Smooth muscle cell of the brain vasculature (primary cell): ENCODE data around the gene SPACA7.
A peak's percentile ranks its signal among the peaks of the same experiment; 100 is the strongest.
"Not testable (repeated sequence)": the region's sequence is repeated elsewhere in the genome, so short reads cannot be mapped to it uniquely, and the experiment has no call there.

Experiments used
- DNase-seq: peaks from one replicate; pipeline ENCODE4 v3.0.0-alpha.2; 2012; ENCODE audit warnings: low read depth, low spot score

SPACA7 gene

DNA sequence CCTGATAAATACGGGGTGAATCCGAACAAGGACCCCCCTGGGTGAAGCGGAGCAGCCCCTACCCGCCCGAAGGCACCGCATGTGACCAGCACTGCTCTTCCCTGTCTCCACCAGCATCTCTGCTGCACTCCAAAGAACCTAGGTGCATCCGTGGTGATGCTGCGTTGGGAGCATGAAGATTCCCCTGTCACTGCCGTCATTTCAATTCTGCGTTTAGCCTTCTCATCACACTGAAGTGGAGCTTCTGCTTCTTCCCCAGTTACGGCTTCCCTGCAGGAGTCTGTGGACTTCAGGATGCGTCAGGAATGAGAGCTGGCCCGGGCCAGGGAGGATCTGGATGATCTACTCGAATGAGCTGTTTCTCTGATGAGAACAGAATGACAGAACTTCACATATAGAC is 47.9 kb downstream of the SPACA7 start:
- DNase-seq, result no peak

DNA sequence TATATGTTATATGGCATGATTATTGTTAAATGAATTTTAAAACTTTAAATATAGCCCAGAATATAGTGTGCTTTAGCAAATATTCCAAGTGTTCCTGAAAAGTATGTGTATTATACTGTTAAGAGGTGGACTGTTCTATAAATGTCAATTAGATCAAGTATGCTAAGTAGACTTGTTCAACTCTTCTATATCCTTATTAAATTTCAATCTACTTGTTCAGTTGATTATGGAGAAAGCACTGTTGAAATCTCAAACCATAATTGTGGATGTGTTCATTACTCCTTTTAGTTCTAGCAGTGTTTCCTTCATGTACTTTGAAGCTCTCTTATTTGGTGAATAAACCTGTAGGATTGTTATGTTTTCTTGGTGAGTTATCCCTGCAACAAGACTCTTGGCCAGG is 52.5 kb downstream of the SPACA7 start:
- no peak for DNase-seq

DNA sequence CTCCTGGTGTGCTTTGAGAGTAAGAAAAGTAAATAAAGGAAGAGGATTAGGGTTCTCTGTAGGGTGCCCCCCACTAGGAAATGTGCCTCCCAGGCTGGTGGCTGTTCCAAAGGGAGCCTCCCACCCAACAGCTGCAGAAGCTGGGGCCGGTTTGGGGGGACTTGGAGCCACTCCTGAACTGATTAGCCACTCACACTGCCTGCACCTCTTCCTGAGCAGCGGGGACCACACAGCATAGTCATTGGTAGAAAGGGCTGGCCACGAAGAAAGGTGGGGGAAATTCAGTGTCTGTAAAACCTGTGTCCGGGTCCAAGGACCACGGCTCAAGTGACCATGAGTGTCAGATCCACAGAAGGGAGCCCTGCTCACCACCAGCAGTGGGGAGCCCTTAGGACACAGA is 55.6 kb downstream of the SPACA7 start:
- no peak for DNase-seq

DNA sequence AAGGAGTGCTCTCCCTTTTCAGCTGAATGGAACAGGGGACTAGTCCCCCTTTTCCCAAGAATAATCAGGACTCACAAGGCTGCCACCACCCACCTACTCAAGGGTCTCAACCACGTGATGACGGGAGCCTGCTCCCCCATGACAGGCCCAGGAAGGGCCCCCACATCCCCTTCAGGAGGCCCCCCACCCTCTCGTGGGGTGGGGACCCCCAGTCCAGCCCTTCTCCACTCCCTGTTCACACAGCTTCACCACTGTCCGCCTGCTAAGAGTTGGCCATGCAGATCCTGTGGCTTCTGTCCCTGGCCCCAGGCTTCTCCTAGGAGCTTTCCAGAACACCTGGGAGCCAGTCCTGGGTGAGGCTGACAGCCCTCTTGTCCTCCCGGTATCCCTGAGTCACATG is 56.6 kb downstream of the SPACA7 start:
- not testable (repeated sequence) for DNase-seq

DNA sequence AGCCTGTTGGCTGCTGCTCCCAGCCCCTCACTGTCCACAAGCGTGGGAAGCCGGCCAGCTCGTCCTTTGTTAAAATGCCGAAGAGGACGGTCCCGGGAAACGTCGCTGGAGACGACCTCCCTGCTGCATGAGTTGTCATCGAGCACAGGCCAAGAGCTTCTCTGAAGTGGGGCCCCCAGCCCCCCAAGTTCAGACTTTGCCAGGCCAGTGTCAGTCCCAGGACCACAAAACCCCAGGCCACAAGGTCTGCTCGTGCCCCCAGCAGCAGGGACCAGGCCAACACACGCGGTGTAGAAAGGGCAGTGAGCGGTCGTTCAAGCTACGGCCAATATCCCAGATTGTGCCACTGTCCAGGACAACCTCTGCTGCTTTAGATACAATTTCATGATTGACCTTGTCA is 57.4 kb downstream of the SPACA7 start:
- DNase-seq, result not testable (repeated sequence)

DNA sequence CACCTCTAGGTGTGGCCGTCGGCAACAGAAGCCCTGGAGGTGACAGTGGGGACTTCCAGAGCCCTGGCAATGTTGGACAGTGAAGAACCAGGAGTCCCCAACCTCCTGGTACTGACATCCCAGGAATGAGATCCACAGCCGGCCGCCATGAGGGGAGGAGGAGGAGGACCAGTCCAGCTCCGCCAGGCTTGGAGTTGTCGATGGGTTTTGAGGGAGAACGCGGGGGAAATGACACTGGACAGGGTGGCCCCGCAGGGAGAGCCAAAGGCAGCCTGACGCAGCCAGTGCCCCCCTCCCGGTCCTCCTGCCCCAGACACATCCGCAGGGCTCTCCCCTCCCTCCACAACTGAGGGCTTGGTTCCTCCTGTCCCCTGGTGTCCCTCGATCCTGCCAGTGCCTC is 57.9 kb downstream of the SPACA7 start:
- DNase-seq, result no peak

DNA sequence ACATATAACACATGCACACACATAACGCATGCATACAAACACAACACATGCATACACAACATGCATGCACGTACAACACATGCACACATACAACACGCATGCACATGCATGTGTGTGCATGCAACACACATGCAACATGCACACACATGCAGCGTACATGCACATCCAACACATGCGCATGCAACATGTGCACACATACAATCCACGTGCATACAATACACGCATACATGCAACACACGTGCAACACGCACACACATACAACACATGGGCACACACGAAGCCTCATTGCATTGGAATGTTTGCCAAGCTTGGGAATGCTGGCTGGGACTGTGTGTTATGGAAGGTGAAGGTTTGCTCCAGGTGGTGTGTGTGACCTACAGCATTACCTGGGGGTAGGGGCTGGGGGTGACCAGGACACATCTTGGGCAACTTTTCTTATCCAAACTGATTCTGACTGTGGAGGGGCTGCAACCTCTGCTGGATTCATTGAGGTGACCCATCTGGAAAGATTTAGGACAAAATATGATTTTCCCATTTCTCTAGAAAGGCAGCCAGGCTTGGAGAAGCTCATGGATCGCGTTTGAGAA is 58.9 kb downstream of the SPACA7 start:
- DNase-seq, result no peak

DNA sequence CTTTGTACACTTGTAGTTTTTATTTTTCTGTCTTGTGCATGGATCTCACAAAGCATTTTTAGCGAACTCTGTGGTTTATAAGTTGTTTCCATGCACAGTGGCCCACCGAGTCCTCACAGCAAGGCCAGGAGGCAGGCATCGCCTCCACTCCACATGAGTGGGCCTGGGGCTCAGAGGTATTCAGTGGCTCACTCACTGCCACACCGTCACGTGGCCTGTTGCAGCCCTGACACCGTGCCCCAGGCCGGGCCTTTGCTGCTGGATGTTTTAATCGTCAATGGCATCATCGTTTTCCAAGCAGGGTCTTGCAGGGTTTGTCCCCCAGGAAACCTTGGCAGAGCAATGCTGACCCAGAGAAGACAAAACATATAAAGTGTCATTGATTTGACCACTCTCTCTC is 59.8 kb downstream of the SPACA7 start:
- DNase-seq, result no peak

DNA sequence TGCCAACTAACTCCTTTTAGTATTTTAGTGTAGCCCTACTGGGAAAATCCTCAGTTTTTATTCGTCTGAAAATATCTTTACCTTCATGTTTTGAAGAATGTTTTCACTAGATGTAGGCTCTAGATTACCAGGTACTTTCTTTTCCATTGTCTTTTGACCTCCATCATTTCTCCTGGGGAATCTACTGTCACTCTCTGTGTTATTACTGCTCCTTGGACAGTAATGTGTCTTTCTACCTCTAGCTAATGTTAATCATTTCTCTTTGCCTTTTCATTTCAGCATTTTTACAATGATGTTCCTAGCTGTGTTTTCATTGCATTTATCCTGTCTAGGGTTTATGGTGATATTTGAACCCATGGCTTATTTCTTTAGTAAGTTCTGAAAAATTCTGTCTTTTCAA is 61.9 kb downstream of the SPACA7 start:
- no peak for DNase-seq

DNA sequence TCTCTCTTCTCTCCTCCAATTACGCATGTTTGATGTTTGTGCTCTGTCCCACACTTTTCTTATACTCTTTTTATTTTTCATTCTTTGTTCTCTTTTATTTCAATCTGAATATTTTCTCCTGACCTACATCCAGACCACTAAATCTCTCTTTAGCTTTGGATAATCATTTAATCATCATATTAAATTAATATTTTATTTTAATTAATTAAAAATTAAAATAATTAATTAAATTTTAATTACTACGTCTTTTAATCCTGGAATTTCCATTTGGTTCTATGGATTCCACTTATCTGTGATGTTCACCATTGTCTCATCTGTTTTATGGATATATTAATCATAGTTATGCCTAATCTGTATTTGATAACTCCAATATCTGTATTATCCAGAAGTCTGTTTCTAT is 62.4 kb downstream of the SPACA7 start:
- DNase-seq, result no peak

DNA sequence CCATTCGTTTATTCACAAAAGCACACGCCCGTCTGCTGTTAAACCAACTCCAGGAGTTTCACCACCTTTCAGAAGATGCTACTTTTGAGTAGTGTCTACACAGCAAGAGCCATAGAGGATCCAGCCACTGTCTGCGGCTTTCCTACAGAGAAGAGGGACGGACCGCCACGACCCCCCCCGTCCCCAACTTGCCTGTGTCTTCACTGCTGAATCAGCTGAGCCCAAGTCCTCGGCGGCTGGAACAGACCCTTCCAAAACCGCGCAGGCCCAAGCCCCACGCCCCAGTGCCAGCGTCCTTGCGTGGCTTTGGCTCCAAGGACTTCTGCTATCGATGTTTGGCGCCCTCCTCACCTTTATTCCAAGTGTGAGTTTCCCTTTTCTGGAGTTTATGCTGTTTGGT is 65.1 kb downstream of the SPACA7 start:
- DNase-seq, result no peak

DNA sequence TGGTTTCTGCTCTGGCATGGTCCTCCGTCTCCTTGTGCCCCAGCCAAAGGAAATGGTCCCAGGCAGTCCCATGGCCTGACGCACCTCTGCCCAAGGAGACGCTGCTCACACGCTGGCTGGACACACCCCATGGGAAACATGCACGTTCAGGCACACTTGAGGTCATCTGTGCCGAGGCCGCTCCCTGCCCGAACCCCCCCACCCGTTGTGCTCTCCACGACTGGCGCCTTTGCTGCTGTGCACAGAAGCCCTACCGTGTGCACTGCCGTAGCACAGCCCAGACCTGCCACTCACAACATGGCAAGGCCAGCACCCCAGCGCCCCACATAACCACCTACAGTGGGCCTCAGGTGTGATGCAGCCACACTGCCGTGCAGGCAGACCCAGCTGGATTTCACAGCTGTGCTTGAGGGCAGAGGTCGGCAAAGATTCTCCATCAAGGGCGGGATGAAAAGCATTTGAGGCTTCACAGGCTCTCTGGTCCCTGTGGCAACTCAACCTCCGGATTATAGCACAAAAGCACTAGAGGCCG is 65.7 kb downstream of the SPACA7 start:
- DNase-seq, result no peak

DNA sequence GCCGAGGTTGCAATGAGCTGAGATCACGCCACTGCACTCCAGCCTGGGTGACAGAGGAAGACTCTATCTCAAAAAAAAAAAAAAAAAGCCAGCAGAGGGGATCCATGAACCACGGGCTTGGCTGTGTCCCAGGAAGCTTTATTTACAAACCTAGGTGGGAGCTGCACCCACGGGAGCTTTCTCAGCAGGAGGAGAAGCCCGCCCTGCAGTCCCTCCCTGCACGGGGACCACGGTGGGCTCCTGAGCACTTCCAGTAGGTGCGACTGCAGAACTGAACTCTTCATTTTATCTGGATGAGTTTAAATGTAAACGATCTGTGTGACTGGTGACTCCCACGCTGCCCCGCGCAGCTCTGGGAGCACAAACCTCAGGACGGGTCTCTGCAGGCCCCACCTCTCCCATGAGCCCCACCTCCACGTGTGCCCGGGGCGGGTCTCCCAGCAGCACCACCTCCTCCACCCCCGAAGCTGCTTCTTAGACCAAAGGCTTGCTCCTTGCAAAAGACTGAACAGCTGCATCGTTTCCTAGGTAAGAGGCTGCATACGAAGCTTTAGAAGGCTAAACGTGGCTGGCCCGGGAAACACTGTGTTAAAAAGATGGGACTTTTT is 66.4 kb downstream of the SPACA7 start:
- DNase-seq, result no peak

DNA sequence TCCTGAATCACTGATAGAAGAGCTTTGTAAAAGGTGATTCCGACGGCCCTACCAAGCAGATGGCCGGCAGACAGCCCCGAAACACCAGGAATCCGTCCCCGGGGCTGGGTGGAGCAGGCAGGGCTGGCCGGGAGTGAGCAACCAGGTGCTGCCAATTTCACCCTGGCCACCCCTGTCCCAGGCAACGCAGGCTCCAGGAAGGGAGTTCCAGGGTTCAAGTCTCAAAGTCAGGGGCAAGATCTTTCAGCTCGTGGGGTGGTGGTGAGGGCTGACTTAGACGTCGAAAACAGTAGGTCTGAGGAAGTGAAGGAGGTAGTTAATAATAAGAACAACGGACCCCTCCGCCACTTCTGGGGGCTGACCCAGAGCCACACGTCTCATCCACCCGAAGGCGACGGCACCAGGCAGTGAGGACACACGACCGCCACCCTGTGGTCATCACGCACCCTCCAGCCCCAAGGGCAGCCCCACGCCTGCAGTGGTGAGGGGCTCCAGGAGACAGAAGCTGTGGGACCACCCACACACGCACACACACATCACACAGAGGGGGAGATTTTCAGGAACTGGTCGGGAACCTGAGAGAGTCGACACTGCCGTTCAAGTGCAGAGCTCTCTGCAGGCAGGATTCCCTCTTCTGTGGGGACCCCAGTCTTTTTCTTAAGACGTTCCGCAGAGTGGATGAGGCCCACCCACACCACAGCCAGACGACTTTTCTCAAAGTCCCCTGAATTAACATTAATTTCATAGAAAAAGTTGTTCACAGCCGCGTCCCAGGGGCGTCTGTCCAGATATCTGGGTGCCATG is 67.2 kb downstream of the SPACA7 start:
- DNase-seq, result no peak

DNA sequence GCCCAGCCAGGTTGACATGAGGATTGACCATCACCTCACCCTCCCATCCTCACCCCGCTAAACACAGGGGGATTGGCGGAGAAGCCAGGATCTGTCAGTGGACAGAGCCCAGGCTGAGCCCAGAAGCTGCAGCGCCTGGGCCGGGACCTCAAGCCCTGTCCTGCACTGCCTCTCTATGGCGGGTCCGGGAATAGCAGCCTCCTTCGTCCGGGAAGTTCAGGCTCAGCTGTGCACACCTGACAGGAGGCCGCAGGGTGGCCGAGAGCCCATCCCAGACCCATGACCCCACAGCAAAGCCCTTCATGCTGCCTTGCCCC is 67.8 kb downstream of the SPACA7 start:
- peak; percentile 6 for DNase-seq

DNA sequence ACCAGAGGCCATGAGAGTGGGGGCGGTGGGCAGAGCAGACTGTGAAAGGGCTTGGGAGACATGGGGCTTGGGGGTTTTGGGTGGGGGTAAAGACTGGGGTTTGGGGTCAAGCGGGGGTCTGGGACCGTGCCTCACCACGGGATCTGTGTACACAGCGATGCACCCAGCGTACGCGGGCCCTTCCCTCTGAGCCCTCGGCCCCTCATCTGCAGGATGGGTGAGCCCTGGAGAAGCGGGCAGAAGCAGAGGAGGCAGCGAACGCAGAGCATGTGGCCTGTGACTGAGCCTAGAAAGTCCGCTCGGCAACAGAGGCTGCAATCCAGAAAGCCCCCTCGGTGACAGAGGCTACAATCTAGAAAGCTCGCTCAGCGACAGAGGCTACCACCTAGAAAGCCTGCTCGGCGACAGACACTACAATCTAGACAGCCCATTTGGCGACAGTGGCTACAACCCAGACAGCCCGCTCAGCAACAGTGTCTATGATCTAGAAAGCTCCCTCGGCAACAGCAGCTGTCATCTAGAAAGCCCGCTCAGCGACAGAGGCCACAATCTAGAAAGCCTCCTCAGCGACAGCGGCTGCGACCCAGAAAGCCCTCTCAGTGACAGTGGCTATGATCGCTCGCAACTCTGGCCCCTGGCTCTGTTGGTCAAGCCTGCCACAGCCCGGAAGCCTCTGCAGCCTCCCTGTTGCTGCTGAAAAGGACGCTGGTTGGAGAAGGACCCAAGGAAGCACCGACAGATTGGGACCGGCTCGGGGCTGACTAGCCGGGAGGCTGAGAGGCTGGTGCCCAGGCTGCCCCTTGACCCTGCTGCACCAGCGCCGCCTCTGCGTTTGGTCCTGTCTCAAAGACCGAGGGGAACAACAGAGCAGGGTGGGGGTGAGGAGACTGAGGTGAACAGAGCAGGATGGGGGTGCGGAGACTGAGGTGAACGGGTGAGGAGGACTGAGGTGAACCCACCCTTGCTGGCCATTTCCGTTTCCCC is 68.6 kb downstream of the SPACA7 start:
- DNase-seq, result no peak

DNA sequence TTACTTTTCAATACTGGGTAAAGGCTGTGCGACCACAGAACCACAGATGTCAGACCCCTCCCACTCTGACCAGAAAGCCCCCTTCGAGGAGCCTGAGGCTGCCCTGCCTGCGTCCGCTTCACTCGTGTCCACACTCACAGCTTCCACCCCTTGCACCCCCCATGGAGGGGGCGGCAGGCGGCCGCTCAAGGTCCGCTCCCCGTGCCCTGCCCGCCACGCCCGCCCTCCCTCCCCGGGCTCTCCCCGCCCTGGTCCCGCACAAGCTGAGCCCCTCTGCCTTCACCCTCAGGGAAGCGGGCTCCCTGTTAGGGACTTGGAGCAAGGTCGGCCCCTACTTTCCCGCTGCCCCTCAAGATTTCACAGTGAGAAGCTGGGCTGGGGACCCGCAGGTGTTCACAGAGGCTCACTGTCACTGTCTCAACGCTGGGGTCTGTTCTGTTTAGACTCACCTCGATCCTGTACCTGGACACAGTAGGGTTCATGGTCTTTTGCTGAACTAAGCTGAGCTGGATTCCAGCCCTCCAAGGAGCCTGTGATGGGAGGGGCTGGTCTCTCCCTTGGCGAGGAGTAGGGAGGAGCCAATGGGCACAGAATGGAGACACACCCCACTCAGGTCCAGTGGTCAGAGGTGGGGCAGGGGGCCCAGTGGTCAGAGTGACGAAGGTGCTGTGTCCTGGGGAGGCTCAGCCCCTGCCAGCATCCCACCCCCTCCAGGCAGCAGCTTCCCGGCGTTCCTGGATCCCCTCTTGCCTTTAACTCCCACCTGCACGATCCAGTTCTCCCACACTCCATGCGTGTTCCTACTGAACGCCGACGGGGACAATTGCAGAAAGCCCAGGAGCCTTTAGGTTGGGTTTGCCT is 69.5 kb downstream of the SPACA7 start:
- DNase-seq, result no peak

DNA sequence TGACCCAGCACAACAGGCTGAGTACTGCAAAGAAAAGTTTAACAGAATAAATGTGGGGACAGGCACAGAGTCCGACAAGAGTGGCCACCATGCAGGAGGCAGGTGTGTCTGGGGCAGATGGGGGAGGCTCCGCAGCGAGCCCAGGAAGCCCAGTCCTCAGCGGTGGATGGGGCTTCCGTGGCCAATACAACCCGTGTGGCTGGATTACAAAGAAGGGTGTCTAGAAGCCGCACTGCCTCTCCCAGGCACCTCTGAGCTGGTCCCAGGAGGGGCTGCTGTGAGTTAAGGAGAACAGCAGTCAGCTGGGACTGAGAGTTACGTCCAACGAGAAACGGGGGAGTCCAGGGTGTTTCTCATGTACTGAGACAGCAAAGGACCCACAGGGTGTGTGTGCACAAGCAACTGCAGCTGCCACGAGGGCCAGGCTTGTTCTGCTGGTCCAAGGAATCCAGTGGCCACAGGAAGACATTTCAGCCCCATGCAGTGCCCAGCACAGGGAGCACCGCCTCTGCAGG is 70.2 kb downstream of the SPACA7 start:
- DNase-seq, result no peak

DNA sequence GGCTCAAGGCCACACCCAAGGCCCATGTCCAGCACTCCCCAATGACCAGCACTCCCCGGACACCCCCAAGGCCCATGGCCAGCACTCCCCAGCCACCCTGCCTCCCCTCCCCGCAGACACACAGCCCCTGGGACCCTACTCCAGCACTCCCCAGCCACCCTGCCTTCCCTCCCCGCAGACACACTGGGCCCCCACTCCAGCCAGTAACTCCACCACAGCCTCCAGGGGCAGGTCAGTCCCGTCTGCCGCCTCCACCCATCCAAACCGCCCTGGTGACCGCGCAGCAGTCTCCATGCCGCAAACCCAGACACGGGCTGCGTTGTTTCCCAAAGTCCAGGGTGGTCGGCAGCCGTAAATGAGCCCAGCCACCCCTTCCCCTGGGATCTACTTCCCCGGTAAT is 70.7 kb downstream of the SPACA7 start:
- no peak for DNase-seq

DNA sequence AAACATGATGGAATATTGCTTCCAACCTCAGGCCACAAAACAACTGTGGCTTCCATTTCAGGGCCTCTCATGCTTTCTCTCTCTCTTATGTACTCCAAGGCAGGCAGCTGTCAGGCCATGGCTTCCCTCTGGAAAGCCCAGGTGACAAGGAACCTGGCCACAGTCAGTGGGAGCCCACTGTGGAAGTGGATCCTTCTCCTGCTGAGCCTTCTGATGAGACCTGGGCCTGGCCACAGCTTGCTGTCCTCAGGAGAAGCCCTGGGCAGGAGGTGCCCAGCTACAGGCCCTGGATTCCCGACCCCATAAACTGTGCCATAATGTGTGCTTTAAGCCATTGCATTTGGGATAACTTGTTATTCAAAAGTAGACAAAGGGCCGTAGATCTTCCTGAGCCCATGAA is 71.2 kb downstream of the SPACA7 start:
- DNase-seq, result no peak
